ENCODE results near the gene RPTOR. TPM values are rescaled to one million over a fixed set of nuclear protein-coding genes. Genes with fewer than 3 reads are reported as not detected.

The RPTOR gene
- polyA plus RNA-seq, 1 of the 3 experiments (the other 2 are of a cell fraction), result 14.9 TPM

- no peak overlapping the region for H2AFZ ChIP-seq (ENCODE audit: low read depth)
- DNase-seq, result no peak
- H3K4me3 ChIP-seq (ENCODE audit: low read depth in 2 of 2, low read length in 1 of 2), result no peak overlapping the region
- H3K9ac ChIP-seq, result no peak overlapping the region
- no peaks in the 10 kb centered on the region for H3K36me3 ChIP-seq (replicated peaks in 1 of 2; ENCODE audit: control insufficient read depth in 1 of 2, insufficient read depth in 2 of 2, low read length in 1 of 2)
- H3K9me2 ChIP-seq, result no peaks in the 10 kb centered on the region
- no peaks in the 10 kb centered on the region for H3K9me3 ChIP-seq
- CTCF ChIA-PET, result interaction anchor here (0.9 to 1.4 kb wide), 4 partner anchors 17 to 192 kb away, joined by 3 to 8 read pairs (median 4); no protein-coding TSS in a partner anchor
- H3K27ac ChIP-seq (ENCODE audit: low read depth in 2 of 2, low read length in 1 of 2), result no peak overlapping the region
- POLR2A ChIA-PET, result no interaction called here
- peaks cover 14% of the 10 kb centered on the region for H4K20me1 ChIP-seq (ENCODE audit: insufficient read depth)
- no peak overlapping the region for H3K4me2 ChIP-seq
- H3K27me3 ChIP-seq (ENCODE audit: insufficient read depth), result no peaks in the 10 kb centered on the region
- peaks cover 48% of the 10 kb centered on the region for H3K79me2 ChIP-seq (ENCODE audit: insufficient read depth)
- H3F3A ChIP-seq (replicated peaks; ENCODE audit: insufficient read depth), result no peaks in the 10 kb centered on the region
- H3K4me1 ChIP-seq (ENCODE audit: control insufficient read depth in 1 of 2, insufficient read depth in 2 of 2, low read depth in 1 of 2, low read length in 1 of 2), result peaks cover 0 to 6% of the 10 kb centered on the region in 2 experiments; a peak in 1 of 4 replicates
- 88% methylated on average over 9 of the region's 9 CpGs for WGBS (ENCODE audit: low lambda C conversion rate)
- no peak for TF ChIP-seq ELF1 (IDR thresholded peaks at IDR 0.05)
- no peak for TF ChIP-seq RFX5 (IDR thresholded peaks at IDR 0.05; ENCODE audit: low read length)
- TF ChIP-seq, protein P1, sequence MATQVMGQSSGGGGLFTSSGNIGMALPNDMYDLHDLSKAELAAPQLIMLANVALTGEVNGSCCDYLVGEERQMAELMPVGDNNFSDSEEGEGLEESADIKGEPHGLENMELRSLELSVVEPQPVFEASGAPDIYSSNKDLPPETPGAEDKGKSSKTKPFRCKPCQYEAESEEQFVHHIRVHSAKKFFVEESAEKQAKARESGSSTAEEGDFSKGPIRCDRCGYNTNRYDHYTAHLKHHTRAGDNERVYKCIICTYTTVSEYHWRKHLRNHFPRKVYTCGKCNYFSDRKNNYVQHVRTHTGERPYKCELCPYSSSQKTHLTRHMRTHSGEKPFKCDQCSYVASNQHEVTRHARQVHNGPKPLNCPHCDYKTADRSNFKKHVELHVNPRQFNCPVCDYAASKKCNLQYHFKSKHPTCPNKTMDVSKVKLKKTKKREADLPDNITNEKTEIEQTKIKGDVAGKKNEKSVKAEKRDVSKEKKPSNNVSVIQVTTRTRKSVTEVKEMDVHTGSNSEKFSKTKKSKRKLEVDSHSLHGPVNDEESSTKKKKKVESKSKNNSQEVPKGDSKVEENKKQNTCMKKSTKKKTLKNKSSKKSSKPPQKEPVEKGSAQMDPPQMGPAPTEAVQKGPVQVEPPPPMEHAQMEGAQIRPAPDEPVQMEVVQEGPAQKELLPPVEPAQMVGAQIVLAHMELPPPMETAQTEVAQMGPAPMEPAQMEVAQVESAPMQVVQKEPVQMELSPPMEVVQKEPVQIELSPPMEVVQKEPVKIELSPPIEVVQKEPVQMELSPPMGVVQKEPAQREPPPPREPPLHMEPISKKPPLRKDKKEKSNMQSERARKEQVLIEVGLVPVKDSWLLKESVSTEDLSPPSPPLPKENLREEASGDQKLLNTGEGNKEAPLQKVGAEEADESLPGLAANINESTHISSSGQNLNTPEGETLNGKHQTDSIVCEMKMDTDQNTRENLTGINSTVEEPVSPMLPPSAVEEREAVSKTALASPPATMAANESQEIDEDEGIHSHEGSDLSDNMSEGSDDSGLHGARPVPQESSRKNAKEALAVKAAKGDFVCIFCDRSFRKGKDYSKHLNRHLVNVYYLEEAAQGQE (IDR thresholded peaks at IDR 0.05; ENCODE audit: low read depth, low read length), result no peak
- TF ChIP-seq GATA2 (CRISPR knock-in tag; IDR thresholded peaks at IDR 0.05), result no peak
- TF ChIP-seq FOSL2 (IDR thresholded peaks at IDR 0.05; ENCODE audit: borderline replicate concordance, low read depth), result no peak
- no peak for TF ChIP-seq TCF12 (IDR thresholded peaks at IDR 0.05)
- no peak for TF ChIP-seq MEF2A (IDR thresholded peaks at IDR 0.05; ENCODE audit: borderline replicate concordance, low read depth)
- TF ChIP-seq JUND (IDR thresholded peaks at IDR 0.05), result no peak
- no peak for TF ChIP-seq MXI1 (IDR thresholded peaks at IDR 0.05; ENCODE audit: low read depth, low read length)
- TF ChIP-seq ZBTB33 (IDR thresholded peaks at IDR 0.05; ENCODE audit: borderline replicate concordance, low read depth), result no peak
These were observed 75.0 kb downstream of the RPTOR start for GRCh38 chr17:80619535-80620235.
